NT2/D1 (cell line): ENCODE data around the gene SLC30A7.

Experiments
- SUZ12 ChIP-seq: IDR thresholded peaks from 2 replicates; pipeline ENCODE4 v1.6.1; 2011; ENCODE audit not compliant: insufficient read length, insufficient read depth; ENCODE audit errors: extremely low read depth
- YY1 ChIP-seq: IDR thresholded peaks from 2 replicates; pipeline ENCODE4 v1.6.1; 2011; ENCODE audit not compliant: insufficient read length, insufficient read depth
- ZNF274 ChIP-seq: IDR thresholded peaks from 2 replicates; pipeline ENCODE4 v1.6.1; 2011; ENCODE audit warnings: mild to moderate bottlenecking, low read depth, low read length

DNA sequence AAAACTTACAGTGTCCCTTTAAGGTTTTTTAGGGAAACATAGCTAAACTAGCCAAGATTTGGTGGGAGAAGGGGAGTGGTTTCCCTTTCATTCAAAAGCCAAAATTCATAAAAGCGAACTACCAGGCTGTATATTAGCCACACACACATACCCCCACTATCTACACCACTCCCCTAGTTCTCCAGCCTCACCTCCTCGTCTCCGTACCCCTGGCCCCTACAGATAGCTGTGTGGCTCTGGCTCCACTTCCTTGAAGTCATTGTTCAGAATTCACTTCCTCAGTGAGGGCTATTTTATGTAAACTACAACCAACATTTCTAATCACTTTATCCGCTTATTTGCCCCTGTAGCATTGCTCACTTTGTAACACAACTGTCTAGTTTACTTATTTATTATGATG, 135.0 kb downstream of the SLC30A7 start:
- TF ChIP-seq YY1 (no peak), ZNF274 (no peak), SUZ12 (no peak)
